OCI-LY7 (cell line): ENCODE measurements around the gene ENOX1. TPM values are rescaled to one million over a fixed set of nuclear protein-coding genes. Genes with fewer than 3 reads are reported as not detected.

Experiments used
- BruUV-seq: library from RNA; stranded (reverse); fragments of 400-500 nt; replicated peaks from 2 replicates; lab custom pipeline; 2021; lab: Mats Ljungman, UMichigan
- CTCF ChIA-PET: fragments of 300-600 bp; sonication (Branson Sonifier 250); formaldehyde crosslinking; loops from one replicate; lab custom pipeline; 2022; ENCODE audit warnings: antibody characterized with exemption; ENCODE audit not compliant: unreplicated experiment; lab: Charles Lee
- POLR2A ChIA-PET: fragments of 300-600 bp; sonication (Branson Sonifier 250); formaldehyde crosslinking; loops from one replicate; lab custom pipeline; 2022; ENCODE audit warnings: antibody characterized with exemption; lab: Charles Lee
- DNase-seq: peaks from one replicate; pipeline ENCODE4 v3.0.0-alpha.2; 2015; ENCODE audit warnings: low spot score
- H2AFZ ChIP-seq: fragments of 200-600 bp; sonication (generic), shearing (Covaris generic); 2 replicates; pipeline ENCODE4 v1.6.1; 2014; ENCODE audit warnings: mild to moderate bottlenecking, antibody characterized with exemption, low read length, moderate library complexity
- H3K27ac ChIP-seq: fragments of 200-600 bp; sonication (generic); 2 replicates; pipeline ENCODE4 v1.5.1; 2014; ENCODE audit warnings: mixed run types, low read depth, mild to moderate bottlenecking, moderate library complexity, low read length, inconsistent platforms; ENCODE audit not compliant: poor library complexity, severe bottlenecking
- H3K36me3 ChIP-seq: fragments of 200-600 bp; sonication (generic); 2 replicates; pipeline ENCODE4 v1.6.1; 2014; ENCODE audit warnings: mild to moderate bottlenecking, antibody characterized with exemption, low read length, moderate library complexity, mixed read lengths; ENCODE audit not compliant: insufficient read depth
- H3K4me1 ChIP-seq: fragments of 200-600 bp; sonication (generic); 2 replicates; pipeline ENCODE4 v1.5.1; 2014; ENCODE audit warnings: mild to moderate bottlenecking, low read length; ENCODE audit not compliant: insufficient read depth, poor library complexity, severe bottlenecking
- H3K4me2 ChIP-seq: fragments of 200-600 bp; sonication (generic); 2 replicates; pipeline ENCODE4 v1.6.1; 2014; ENCODE audit warnings: mild to moderate bottlenecking, low read length
- H3K4me3 ChIP-seq: fragments of 200-600 bp; sonication (generic); 2 replicates; pipeline ENCODE4 v1.5.1; 2014; ENCODE audit warnings: mild to moderate bottlenecking, low read depth, low read length; ENCODE audit not compliant: poor library complexity, severe bottlenecking
- H3K79me2 ChIP-seq: fragments of 200-600 bp; sonication (generic); 2 replicates; pipeline ENCODE4 v1.6.1; 2016; ENCODE audit warnings: low read depth, mild to moderate bottlenecking, low read length, moderate library complexity, mixed read lengths; ENCODE audit not compliant: insufficient read depth
- H3K9me2 ChIP-seq: fragments of 200-600 bp; sonication (generic); 2 replicates; pipeline ENCODE4 v1.6.1; 2016; ENCODE audit warnings: mild to moderate bottlenecking, low read length, mixed read lengths; ENCODE audit not compliant: insufficient read depth
- H3K9me3 ChIP-seq: fragments of 200-600 bp; sonication (generic); 2 replicates; pipeline ENCODE4 v1.6.1; 2014; ENCODE audit warnings: mild to moderate bottlenecking, mixed run types, low read length, mixed read lengths
- H4K20me1 ChIP-seq: fragments of 200-600 bp; sonication (generic); 2 replicates; pipeline ENCODE4 v1.6.1; 2014; ENCODE audit warnings: mild to moderate bottlenecking, antibody characterized with exemption, low read length, moderate library complexity, mixed read lengths; ENCODE audit not compliant: insufficient read depth
- CTCF ChIP-seq: fragments of 200-600 bp; sonication (generic); conservative IDR thresholded peaks from 2 replicates; pipeline ENCODE4 v1.5.1; 2014; ENCODE audit warnings: mild to moderate bottlenecking, antibody characterized with exemption, low read length, moderate library complexity, mixed read lengths
- EZH2phosphoT487 ChIP-seq: fragments of 200-600 bp; sonication (generic); IDR thresholded peaks from 2 replicates; pipeline ENCODE4 v1.6.1; 2018; ENCODE audit warnings: low read depth, borderline replicate concordance, mild to moderate bottlenecking, mixed run types, antibody characterized with exemption, low read length, moderate library complexity, mixed read lengths
- intact Hi-C: fragments of 100-400 bp; cut with micrococcal nuclease; formaldehyde crosslinking; loops from one replicate; pipeline ENCODE4 v1.10.0; 2022; ENCODE audit not compliant: unreplicated experiment
- total RNA-seq, 2 experiments: library from RNA; depleted of rRNA in 1 of 2; stranded (reverse); fragments of >200 nt in 1 of 2; shearing (Covaris generic) in 1 of 2; gene quantifications; 2 replicates each; pipeline ENCODE4 v1.2.3, GENCODE V29; 2014 to 2022

ENOX1 gene
- total RNA-seq, 2 experiments from 2014 or later: 0.03 TPM; not detected in 1

- Histone ChIP-seq H2AFZ (no peak overlapping the region), H3K9me2 (no peaks in the 10 kb centered on the region), H4K20me1 (no peaks in the 10 kb centered on the region), H3K79me2 (no peaks in the 10 kb centered on the region), H3K27ac (no peak overlapping the region), H3K4me3 (no peak overlapping the region), H3K4me2 (no peak overlapping the region), H3K9me3 (no peaks in the 10 kb centered on the region), H3K36me3 (no peaks in the 10 kb centered on the region), H3K4me1 (no peaks in the 10 kb centered on the region)
- intact Hi-C loops: no loop called here
- TF ChIP-seq EZH2phosphoT487 (no peak), CTCF (no peak)
- CTCF ChIA-PET: no interaction called here
- no peak for DNase-seq
- BruUV-seq: no TSS peak
- POLR2A ChIA-PET: no interaction called here
Observed at GRCh38 chr13:43767341-43767931, 19.3 kb downstream of the ENOX1 start.

GRCh38 chr13:43766725-43767124, 20.0 kb downstream of the ENOX1 start:
- no peaks in the 10 kb centered on the region for H3K9me2 ChIP-seq
- TF ChIP-seq EZH2phosphoT487 (no peak), CTCF (no peak)
- H3K36me3 ChIP-seq: no peaks in the 10 kb centered on the region
- POLR2A ChIA-PET: interaction anchor here (1.0 kb wide), 1 partner anchor 81 kb away, joined by 3 read pairs; no protein-coding TSS in a partner anchor
- no peak overlapping the region for H3K27ac ChIP-seq
- no TSS peak for BruUV-seq
- CTCF ChIA-PET: no interaction called here
- no peaks in the 10 kb centered on the region for H3K79me2 ChIP-seq
- no peaks in the 10 kb centered on the region for H4K20me1 ChIP-seq
- H3K4me2 ChIP-seq: no peak overlapping the region
- no peaks in the 10 kb centered on the region for H3K4me1 ChIP-seq
- no peak for DNase-seq
- H2AFZ ChIP-seq: no peak overlapping the region
- intact Hi-C loops: no loop called here
- H3K4me3 ChIP-seq: no peak overlapping the region
- no peaks in the 10 kb centered on the region for H3K9me3 ChIP-seq

- POLR2A ChIA-PET: interaction anchor here (0.8 kb wide), 1 partner anchor 263 kb away, joined by 3 read pairs; no protein-coding TSS in a partner anchor
- BruUV-seq: no TSS peak
- CTCF ChIA-PET: no interaction called here
Observed at GRCh38 chr13:43764349-43764748, 22.4 kb downstream of the ENOX1 start.

More at GRCh38 chr13:43764349-43764748, 22.4 kb downstream of the ENOX1 start:
- no peaks in the 10 kb centered on the region for H3K9me2 ChIP-seq
- no peak overlapping the region for H3K27ac ChIP-seq
- H3K4me1 ChIP-seq: no peaks in the 10 kb centered on the region
- H3K36me3 ChIP-seq: no peaks in the 10 kb centered on the region
- H2AFZ ChIP-seq: no peak overlapping the region
- no peak overlapping the region for H3K4me2 ChIP-seq
- no peaks in the 10 kb centered on the region for H3K9me3 ChIP-seq
- intact Hi-C loops: no loop called here
- TF ChIP-seq EZH2phosphoT487: no peak
- no peak for TF ChIP-seq CTCF
- no peak overlapping the region for H3K4me3 ChIP-seq
- no peak for DNase-seq
- no peaks in the 10 kb centered on the region for H3K79me2 ChIP-seq
- H4K20me1 ChIP-seq: no peaks in the 10 kb centered on the region
